Neural progenitor cell (in vitro differentiated cells): ENCODE data around the gene FNIP2. TPM values are rescaled to one million over a fixed set of nuclear protein-coding genes. Genes with fewer than 3 reads are reported as not detected.
A peak's percentile ranks its signal among the peaks of the same experiment; 100 is the strongest.
"Not testable (repeated sequence)": the region's sequence is repeated elsewhere in the genome, so short reads cannot be mapped to it uniquely, and the experiment has no call there.

ENCODE experiments used
- DNase-seq: peaks from one replicate; pipeline ENCODE4 v3.0.0-alpha.2; 2016; ENCODE audit warnings: low spot score
- H2AFZ ChIP-seq: fragments of 200-600 bp; sonication (generic); replicated peaks from 2 replicates; pipeline ENCODE4 v1.6.1; 2016; ENCODE audit warnings: antibody characterized with exemption
- H3F3A ChIP-seq: fragments of 200-600 bp; sonication (generic); 2 replicates; pipeline ENCODE4 v1.6.1; 2016; ENCODE audit warnings: antibody characterized with exemption, low read depth
- H3K27ac ChIP-seq: fragments of 200-600 bp; sonication (generic); 2 replicates; pipeline ENCODE4 v1.5.1; 2016; ENCODE audit warnings: mild to moderate bottlenecking
- H3K27me3 ChIP-seq: fragments of 200-600 bp; sonication (generic); 2 replicates; pipeline ENCODE4 v1.6.1; 2016; ENCODE audit warnings: mild to moderate bottlenecking, moderate library complexity
- H3K36me3 ChIP-seq: fragments of 200-600 bp; sonication (generic); 2 replicates; pipeline ENCODE4 v1.5.1; 2016
- H3K4me1 ChIP-seq: fragments of 200-600 bp; sonication (generic); 2 replicates; pipeline ENCODE4 v1.6.1; 2016; ENCODE audit warnings: mixed run types
- H3K4me2 ChIP-seq: fragments of 200-600 bp; sonication (generic); 2 replicates; pipeline ENCODE4 v1.6.1; 2016
- H3K4me3 ChIP-seq: fragments of 200-600 bp; sonication (generic); 2 replicates; pipeline ENCODE4 v1.5.1; 2016
- H3K79me2 ChIP-seq: fragments of 200-600 bp; sonication (generic); 2 replicates; pipeline ENCODE4 v1.6.1; 2016; ENCODE audit warnings: low read depth
- H3K9ac ChIP-seq: fragments of 200-600 bp; sonication (generic); 2 replicates; pipeline ENCODE4 v1.6.1; 2016
- H3K9me3 ChIP-seq: fragments of 200-600 bp; sonication (generic); 2 replicates; pipeline ENCODE4 v1.5.1; 2016; ENCODE audit warnings: low read depth
- H4K20me1 ChIP-seq: fragments of 200-600 bp; sonication (generic); 2 replicates; pipeline ENCODE4 v1.6.1; 2016; ENCODE audit warnings: low read depth
- H3K27ac Mint-ChIP-seq: 3 replicates; pipeline ENCODE4 v1.8.0; 2021; ENCODE audit warnings: mixed read lengths
- H3K27me3 Mint-ChIP-seq: 2 replicates; pipeline ENCODE4 v1.8.0; 2022; ENCODE audit warnings: low read depth, mild to moderate bottlenecking, inconsistent platforms, moderate library complexity, mixed read lengths; ENCODE audit not compliant: insufficient read depth
- H3K36me3 Mint-ChIP-seq: 3 replicates; pipeline ENCODE4 v1.8.0; 2021; ENCODE audit warnings: mixed read lengths
- H3K4me1 Mint-ChIP-seq: 3 replicates; pipeline ENCODE4 v1.8.0; 2021; ENCODE audit warnings: mixed read lengths
- H3K4me3 Mint-ChIP-seq: 3 replicates; pipeline ENCODE4 v1.8.0; 2021; ENCODE audit warnings: mild to moderate bottlenecking, moderate library complexity, mixed read lengths
- H3K9me3 Mint-ChIP-seq: 3 replicates; pipeline ENCODE4 v1.8.0; 2020; ENCODE audit warnings: mixed read lengths
- EZH2 ChIP-seq: fragments of 200-600 bp; sonication (generic); IDR thresholded peaks from 2 replicates; pipeline ENCODE4 v1.6.1; 2017; ENCODE audit warnings: antibody characterized with exemption, mild to moderate bottlenecking, moderate library complexity
- EZH2phosphoT487 ChIP-seq: fragments of 200-600 bp; sonication (generic); IDR thresholded peaks from 2 replicates; pipeline ENCODE4 v1.6.1; 2017; ENCODE audit warnings: antibody characterized with exemption
- total RNA-seq: library from RNA; depleted of rRNA; stranded (reverse); fragments of >200 nt; gene quantifications from 2 replicates; pipeline ENCODE4 v1.2.3, GENCODE V29; 2015; ENCODE audit warnings: low replicate concordance
- TF ChIP-seq, protein P1 (sequence below): fragments of 200-600 bp; sonication (generic); IDR thresholded peaks from 2 replicates; pipeline ENCODE4 v1.5.1; 2017; ENCODE audit warnings: antibody characterized with exemption, mild to moderate bottlenecking

The FNIP2 gene
- total RNA-seq, 1 donor from 2014 or later, result 10.5 TPM

DNA sequence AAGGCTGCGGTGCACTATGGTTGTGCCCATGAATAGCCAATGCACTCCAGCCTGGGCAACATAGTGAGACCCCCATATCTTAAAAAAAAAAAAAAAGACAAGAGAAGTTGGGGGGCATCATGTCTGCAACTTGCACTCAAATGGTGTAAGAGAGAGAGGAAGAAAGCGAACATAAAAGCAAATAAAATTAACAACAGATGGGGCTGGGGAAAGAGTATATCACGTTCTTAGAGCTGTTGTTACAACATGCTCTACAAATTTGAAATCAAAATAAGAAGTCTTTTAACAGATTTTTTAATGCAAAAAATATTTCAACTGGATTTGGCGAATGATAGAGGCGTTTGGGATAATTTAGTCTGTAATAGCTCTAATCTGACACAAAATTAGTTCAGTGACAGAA, 144.9 kb downstream of the FNIP2 start:
- H3K9ac ChIP-seq, result no peak overlapping the region
- H3K4me1 ChIP-seq, result no peaks in the 10 kb centered on the region
- H3K27me3 ChIP-seq, result no peaks in the 10 kb centered on the region
- no peak overlapping the region for H3K4me2 ChIP-seq
- H3K27ac ChIP-seq, result no peak overlapping the region
- H3K36me3 Mint-ChIP-seq, result peaks cover 2% of the 10 kb centered on the region
- no peak overlapping the region for H3K4me3 ChIP-seq
- peaks cover 3% of the 10 kb centered on the region for H3F3A ChIP-seq
- H3K36me3 ChIP-seq, result no peaks in the 10 kb centered on the region
- no peak for DNase-seq
- H2AFZ ChIP-seq, result no peak overlapping the region
- H4K20me1 ChIP-seq, result no peaks in the 10 kb centered on the region
- no peaks in the 10 kb centered on the region for H3K79me2 ChIP-seq
- no peaks in the 10 kb centered on the region for H3K27me3 Mint-ChIP-seq
- H3K4me3 Mint-ChIP-seq, result no peak overlapping the region
- no peaks in the 10 kb centered on the region for H3K9me3 Mint-ChIP-seq
- H3K9me3 ChIP-seq, result no peaks in the 10 kb centered on the region
- H3K27ac Mint-ChIP-seq, result no peak overlapping the region
- H3K4me1 Mint-ChIP-seq, result peaks cover 17% of the 10 kb centered on the region
- TF ChIP-seq, protein P1, sequence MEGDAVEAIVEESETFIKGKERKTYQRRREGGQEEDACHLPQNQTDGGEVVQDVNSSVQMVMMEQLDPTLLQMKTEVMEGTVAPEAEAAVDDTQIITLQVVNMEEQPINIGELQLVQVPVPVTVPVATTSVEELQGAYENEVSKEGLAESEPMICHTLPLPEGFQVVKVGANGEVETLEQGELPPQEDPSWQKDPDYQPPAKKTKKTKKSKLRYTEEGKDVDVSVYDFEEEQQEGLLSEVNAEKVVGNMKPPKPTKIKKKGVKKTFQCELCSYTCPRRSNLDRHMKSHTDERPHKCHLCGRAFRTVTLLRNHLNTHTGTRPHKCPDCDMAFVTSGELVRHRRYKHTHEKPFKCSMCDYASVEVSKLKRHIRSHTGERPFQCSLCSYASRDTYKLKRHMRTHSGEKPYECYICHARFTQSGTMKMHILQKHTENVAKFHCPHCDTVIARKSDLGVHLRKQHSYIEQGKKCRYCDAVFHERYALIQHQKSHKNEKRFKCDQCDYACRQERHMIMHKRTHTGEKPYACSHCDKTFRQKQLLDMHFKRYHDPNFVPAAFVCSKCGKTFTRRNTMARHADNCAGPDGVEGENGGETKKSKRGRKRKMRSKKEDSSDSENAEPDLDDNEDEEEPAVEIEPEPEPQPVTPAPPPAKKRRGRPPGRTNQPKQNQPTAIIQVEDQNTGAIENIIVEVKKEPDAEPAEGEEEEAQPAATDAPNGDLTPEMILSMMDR, result no peak
- TF ChIP-seq EZH2 (no peak), EZH2phosphoT487 (no peak)

- no peaks in the 10 kb centered on the region for H3K9me3 ChIP-seq
- H2AFZ ChIP-seq, result no peak overlapping the region
- Mint-ChIP-seq H3K9me3 (no peaks in the 10 kb centered on the region), H3K27ac (peak overlapping the region; percentile 27), H3K4me3 (no peak overlapping the region), H3K27me3 (no peaks in the 10 kb centered on the region), H3K36me3 (peaks cover 2% of the 10 kb centered on the region), H3K4me1 (peaks cover 17% of the 10 kb centered on the region)
- H3K36me3 ChIP-seq, result no peaks in the 10 kb centered on the region
- no peak for DNase-seq
- H3F3A ChIP-seq, result peaks cover 3% of the 10 kb centered on the region
- H3K4me1 ChIP-seq, result no peaks in the 10 kb centered on the region
- no peak overlapping the region for H3K27ac ChIP-seq
- H3K27me3 ChIP-seq, result no peaks in the 10 kb centered on the region
- H3K4me2 ChIP-seq, result no peak overlapping the region
- no peak overlapping the region for H3K4me3 ChIP-seq
- H3K79me2 ChIP-seq, result no peaks in the 10 kb centered on the region
- TF ChIP-seq EZH2phosphoT487 (no peak), EZH2 (no peak)
- TF ChIP-seq, protein P1, result no peak
- H3K9ac ChIP-seq, result no peak overlapping the region
- H4K20me1 ChIP-seq, result no peaks in the 10 kb centered on the region
Observed at GRCh38 chr4:158914218-158914617, 145.4 kb downstream of the FNIP2 start.

DNA sequence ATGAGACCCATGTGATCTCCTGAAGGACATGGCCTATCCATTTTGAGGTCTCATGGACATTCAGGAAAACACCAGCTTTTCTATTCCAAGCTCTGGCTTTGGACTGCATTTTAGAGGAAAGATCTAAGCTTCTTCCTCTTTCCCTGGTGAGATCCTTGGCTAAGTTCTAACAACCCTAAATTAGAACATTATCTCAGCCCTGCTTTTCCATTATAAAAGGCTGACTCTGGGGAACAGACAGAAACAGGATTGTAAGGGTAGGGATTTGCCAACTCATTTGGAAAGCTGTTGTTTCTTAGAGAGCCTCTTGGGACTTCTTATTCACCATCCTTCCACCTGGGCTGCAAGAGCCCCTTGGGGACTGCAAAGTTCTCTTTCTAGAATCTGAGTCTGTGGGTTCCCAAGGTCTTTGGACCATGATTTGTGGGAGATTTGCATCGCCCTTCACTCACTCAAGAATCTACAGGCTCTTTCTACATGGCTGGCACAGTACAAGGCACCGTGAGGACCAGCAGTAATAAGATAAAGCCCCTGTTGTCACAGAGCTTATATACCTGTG, 146.9 kb downstream of the FNIP2 start:
- DNase-seq, result no peak
- Mint-ChIP-seq H3K9me3 (peaks cover 10% of the 10 kb centered on the region), H3K4me3 (no peak overlapping the region), H3K4me1 (peaks cover 17% of the 10 kb centered on the region), H3K27me3 (peaks cover 2% of the 10 kb centered on the region), H3K36me3 (peaks cover 5% of the 10 kb centered on the region), H3K27ac (no peak overlapping the region)
- Histone ChIP-seq H3K27me3 (no peaks in the 10 kb centered on the region), H3F3A (peaks cover 3% of the 10 kb centered on the region), H3K4me3 (no peak overlapping the region), H3K36me3 (no peaks in the 10 kb centered on the region), H3K4me1 (no peaks in the 10 kb centered on the region), H3K79me2 (no peaks in the 10 kb centered on the region), H3K27ac (no peak overlapping the region), H3K9me3 (no peaks in the 10 kb centered on the region), H2AFZ (no peak overlapping the region), H4K20me1 (no peaks in the 10 kb centered on the region), H3K4me2 (no peak overlapping the region), H3K9ac (no peak overlapping the region)
- TF ChIP-seq EZH2, result no peak
- TF ChIP-seq EZH2phosphoT487, result no peak
- TF ChIP-seq, protein P1, result no peak

DNA sequence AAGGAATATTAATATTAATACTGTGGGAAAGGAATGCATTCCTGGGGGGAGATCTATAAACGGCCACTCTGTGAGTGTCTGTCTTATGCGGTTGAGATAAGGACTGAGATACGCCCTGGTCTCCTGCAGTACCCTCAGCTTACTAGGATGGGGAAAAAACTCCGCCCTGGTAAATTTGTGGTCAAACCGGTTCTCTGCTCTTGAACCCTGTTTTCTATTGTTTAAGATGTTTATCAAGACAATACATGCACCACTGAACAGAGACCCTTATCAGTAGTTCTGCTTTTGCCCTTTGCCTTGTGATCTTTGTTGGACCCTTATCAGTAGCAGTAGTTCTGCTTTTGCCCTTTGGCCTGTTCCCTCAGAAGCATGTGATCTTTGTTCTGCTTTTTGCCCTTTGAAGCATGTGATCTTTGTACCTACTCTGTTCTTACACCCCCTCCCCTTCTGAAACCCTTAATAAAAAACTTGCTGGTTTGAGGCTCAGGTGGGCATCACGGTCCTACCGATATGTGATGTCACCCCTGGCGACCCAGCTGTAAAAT, 151.7 kb downstream of the FNIP2 start:
- H3K4me2 ChIP-seq, result not testable (repeated sequence)
- H3K9me3 Mint-ChIP-seq, result peaks cover 18% of the 10 kb centered on the region

DNA sequence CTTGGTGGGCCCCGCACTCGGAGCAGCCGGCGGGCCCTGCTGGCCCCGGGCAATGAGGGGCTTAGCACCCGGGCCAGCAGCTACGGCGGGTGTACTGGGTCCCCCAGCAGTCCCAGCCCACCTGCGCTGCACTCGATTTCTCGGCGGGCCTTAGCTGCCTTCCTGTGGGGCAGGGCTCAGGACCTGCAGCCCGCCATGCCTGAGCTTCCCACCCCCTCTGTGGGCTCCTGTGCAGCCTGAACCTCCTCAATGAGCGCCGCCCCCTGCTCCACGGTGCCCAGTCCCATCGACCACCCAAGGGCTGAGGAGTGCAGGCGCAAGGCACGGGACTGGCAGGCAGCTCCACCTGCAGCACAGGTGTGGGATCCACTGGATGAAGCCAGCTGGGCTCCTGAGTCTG, 158.9 kb downstream of the FNIP2 start:
- H3K4me3 Mint-ChIP-seq, H4K20me1 ChIP-seq, H3K36me3 Mint-ChIP-seq, H3K27me3 Mint-ChIP-seq, H3K27me3 ChIP-seq, H3K79me2 ChIP-seq, H3K9ac ChIP-seq, H3K27ac Mint-ChIP-seq, H3K36me3 ChIP-seq, H3K27ac ChIP-seq, H3K4me1 ChIP-seq, H3F3A ChIP-seq, H2AFZ ChIP-seq, H3K4me2 ChIP-seq, H3K4me3 ChIP-seq, H3K9me3 Mint-ChIP-seq, H3K4me1 Mint-ChIP-seq, H3K9me3 ChIP-seq, DNase-seq: not testable (repeated sequence)

More for the DNA sequence above, 151.7 kb downstream of the FNIP2 start:
- not testable (repeated sequence) for H3K79me2 ChIP-seq, H3K4me3 ChIP-seq, H2AFZ ChIP-seq, H3K36me3 Mint-ChIP-seq, H3K27me3 Mint-ChIP-seq, H3K27ac ChIP-seq, H4K20me1 ChIP-seq, H3K4me1 ChIP-seq, H3K9ac ChIP-seq, H3K4me3 Mint-ChIP-seq, H3K9me3 ChIP-seq, H3K27ac Mint-ChIP-seq, H3K4me1 Mint-ChIP-seq, DNase-seq, H3F3A ChIP-seq, H3K36me3 ChIP-seq, H3K27me3 ChIP-seq
